HG02610 (cell line): ENCODE data around the gene NEU3.
"Not testable (repeated sequence)": the region's sequence is repeated elsewhere in the genome, so short reads cannot be mapped to it uniquely, and the experiment has no call there.

Experiments
- ATAC-seq: cut with Tn5 transposase; IDR thresholded peaks from one replicate; pipeline ENCODE4 v1.9.1; 2021; ENCODE audit warnings: mild to moderate bottlenecking, moderate library complexity; ENCODE audit not compliant: unreplicated experiment

NEU3 gene

DNA sequence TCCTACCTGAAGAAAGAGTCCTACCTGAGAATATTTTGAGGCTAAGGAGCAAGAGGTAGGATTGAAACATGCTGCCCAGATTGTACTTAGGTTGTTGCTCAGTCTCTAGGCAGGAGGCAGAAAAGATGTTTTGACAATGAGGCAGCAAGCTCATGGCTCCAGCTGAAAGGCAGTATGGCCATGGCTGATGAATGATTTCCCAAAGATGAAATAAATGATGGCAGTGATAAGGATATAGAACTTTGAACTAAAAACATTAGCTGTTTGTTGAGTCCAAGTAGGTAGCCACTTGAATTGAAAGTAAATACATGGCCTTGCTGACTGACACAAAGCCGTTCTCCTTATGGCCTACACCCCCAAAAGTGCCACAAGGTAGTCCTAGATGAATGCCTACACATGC, 6.8 kb upstream of the NEU3 start:
- no peak for ATAC-seq

DNA sequence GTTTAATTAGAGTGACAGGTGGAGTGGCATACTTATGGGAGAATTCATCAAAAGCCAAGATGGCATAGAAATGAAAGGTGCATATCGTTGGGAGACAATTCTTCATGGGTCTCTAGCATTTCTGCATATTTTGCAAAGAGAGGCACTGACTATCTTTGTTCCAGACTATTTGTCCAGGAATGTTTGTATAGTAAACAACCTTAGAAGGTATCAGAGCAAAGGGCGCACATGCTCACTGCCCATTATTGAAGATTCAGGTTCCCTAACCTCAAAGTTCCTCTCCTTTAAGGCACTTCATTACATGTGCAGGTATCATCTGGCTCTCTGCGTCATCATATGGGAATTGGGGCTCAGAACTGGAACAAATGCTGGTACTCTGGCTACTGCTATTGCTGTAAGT, 4.7 kb upstream of the NEU3 start:
- no peak for ATAC-seq

DNA sequence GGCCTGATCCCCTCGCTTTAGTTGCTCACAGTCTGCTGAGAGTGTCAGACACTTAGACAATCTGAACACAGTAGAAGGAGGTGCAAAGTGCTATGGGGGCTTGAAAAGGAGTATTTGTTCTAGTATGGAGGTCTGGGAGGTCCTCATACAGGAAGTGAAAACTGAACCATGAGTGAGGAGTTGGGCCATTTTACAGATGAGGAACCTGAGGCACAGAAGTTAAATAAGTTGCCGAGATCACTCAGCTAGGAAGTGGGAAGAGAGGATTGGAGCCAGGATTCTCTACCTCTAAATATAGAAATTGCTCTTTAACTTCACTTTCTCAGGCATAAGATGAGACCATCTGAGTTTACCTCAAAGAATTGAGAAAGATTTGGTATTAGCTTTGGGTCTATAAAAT, 4.0 kb upstream of the NEU3 start:
- ATAC-seq: no peak

DNA sequence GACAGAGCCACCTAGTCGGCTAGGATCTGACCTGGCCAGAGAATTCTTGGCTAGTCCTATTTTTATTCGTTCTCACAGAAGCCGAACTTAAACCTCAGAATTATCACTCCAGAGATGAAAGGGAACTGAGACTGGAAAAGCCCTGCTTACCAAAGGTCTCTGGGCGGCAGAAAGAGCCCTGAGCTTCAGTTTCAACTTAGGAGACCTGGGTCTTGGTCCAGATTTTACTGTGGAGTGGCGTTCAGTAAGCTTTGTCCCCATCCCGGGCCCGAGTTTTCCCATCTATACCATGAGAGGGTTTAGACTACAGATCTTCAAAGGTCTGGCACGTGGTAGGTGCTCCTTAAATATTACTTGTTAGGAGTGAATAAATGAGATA, 516 bp downstream of the NEU3 start:
- ATAC-seq: peak; percentile 8

DNA sequence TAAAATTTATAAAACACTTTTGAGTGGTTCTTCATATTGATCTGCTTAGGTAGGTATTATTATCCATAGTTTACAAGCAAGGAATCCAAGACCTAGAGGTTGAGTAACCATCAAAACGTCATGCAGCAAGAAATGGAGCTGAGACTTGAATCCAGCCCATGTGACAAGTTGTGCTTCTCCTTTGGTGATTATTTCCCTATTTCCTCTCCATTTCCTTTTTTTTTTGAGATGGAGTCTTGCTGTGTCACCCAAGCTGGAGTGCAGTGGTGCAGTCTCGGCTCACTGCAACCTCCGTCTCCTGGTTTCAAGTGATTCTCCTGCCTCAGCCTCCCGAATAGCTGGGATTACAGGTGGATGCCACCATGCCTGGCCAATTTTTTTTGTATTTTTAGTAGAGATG, 1.4 kb downstream of the NEU3 start:
- ATAC-seq: not testable (repeated sequence)

GRCh38 chr11:74990941-74991340, 2.2 kb downstream of the NEU3 start:
- no peak for ATAC-seq

DNA sequence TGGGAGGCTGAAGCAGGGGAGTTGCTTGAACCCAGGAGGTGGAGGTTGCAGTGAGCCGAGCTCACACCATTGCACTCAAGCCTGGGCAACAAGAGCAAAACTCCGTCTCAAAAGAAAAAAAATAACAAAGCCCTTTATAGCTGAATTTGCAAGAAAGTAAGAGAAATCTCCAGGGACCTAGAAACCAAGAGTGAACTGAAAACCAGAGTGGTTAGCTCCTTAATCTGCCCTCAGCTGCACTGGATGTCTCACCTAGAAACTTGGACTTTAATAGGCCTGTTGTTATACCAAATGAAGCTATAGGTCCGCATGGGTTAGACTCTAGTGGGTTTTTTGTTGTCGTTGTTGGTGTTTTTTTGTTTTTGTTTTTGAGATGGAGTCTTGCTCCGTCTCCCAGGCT, 4.1 kb downstream of the NEU3 start:
- ATAC-seq: no peak

DNA sequence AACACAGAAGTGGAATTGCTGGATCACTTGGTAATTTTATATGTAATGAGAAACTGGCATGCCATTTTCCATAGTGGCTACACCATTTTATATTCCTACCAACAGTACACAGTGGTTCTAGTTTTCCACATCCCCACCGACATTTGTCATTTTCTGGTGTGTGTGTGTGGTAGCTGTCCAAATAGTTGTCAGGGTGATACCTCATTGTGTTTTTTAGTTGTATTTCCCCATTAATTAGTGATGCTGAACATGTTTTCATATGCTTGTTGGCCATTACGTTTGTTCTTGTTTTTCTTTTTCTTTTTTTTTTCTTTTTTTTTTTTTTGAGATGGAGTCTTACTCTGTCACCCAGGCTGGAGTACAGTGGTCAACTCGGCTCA, 12.2 kb downstream of the NEU3 start:
- ATAC-seq: no peak

GRCh38 chr11:75001686-75002085, 13.0 kb downstream of the NEU3 start:
- ATAC-seq: no peak

GRCh38 chr11:75002516-75002915, 13.8 kb downstream of the NEU3 start:
- ATAC-seq: no peak

DNA sequence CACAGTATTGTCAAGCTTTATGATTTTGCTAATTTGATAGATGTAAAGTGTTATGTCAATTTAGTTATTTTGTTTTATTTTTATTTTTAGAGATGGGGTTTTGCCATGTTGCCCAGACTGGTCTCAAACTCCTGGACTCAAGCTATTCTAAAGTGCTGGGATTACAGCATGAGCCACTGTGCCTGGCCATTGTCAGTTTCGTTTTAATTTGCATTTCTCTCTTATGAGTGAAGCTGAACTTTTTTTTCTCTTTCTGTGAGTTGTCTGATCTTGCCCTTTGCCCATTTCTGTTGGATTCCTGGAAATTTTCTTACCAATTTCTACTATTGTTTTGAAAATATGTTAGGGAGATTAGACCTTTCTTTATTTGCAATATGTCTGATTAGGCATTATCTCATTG, 15.5 kb downstream of the NEU3 start:
- peak; percentile 41 for ATAC-seq

- ATAC-seq: no peak
These were observed 22.6 kb downstream of the NEU3 start for GRCh38 chr11:75011357-75011756.

DNA sequence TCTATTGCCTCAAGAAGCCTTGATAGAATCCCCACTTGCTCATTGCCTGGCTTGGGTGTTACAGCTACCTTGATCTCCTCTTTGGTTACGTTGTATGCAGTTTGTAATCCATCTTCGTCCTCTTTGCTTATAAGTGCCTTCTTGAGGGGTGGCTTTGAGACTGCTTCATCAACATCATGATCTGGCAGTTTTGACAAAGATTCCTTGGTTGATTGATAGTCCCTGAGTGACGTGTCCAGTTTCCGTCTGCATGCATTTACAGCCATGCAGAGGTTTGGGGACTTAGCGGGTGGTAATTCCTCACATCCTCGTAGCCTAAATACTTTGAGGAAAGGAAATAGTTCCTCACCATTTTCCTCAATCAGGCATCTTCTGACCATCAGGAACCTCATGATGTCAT, 23.1 kb downstream of the NEU3 start:
- no peak for ATAC-seq

GRCh38 chr11:75013051-75013450, 24.3 kb downstream of the NEU3 start:
- no peak for ATAC-seq

DNA sequence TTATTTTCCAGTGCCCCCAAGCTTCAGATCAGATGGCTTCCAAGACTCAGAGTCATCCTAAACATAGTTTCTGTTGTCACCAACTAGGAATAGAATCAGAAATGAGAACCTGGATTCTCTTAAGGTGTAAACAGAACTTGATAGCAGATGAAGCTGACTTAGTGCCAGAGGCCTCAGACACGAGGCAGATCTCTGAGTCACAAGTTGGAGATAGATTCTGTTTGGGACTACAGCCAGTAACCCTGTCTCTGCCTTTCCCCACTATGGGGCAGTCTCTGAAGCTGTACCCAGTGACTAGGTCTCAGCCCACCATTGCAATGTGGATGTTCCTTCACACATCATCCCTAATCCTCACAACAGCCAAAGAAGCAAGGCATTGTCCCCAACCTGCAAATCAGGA, 25.4 kb downstream of the NEU3 start:
- ATAC-seq: no peak

DNA sequence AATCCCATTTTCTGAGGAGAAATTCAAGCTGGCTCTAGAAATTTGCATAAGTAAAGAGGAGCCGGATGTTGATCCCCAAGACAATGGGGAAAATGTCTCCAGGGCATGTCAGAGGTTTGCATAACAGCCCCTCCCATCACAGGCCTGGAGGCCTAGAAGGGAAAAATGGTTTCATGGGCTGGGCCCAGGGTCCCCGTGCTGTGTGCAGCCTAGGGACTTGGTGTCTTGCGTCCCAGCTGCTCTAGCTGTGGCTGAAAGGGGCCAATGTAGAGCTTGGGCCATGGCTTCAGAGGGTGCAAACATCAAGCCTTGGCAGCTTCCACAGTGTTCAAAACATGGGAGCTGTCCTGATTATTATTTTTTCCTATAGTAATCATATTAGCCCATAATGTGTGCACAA, 30.5 kb downstream of the NEU3 start:
- not testable (repeated sequence) for ATAC-seq

GRCh38 chr11:75020328-75020727, 31.6 kb downstream of the NEU3 start:
- ATAC-seq: not testable (repeated sequence)

GRCh38 chr11:75022296-75022695, 33.6 kb downstream of the NEU3 start:
- ATAC-seq: no peak

- no peak for ATAC-seq
These were observed 34.1 kb downstream of the NEU3 start for GRCh38 chr11:75022759-75023396.

DNA sequence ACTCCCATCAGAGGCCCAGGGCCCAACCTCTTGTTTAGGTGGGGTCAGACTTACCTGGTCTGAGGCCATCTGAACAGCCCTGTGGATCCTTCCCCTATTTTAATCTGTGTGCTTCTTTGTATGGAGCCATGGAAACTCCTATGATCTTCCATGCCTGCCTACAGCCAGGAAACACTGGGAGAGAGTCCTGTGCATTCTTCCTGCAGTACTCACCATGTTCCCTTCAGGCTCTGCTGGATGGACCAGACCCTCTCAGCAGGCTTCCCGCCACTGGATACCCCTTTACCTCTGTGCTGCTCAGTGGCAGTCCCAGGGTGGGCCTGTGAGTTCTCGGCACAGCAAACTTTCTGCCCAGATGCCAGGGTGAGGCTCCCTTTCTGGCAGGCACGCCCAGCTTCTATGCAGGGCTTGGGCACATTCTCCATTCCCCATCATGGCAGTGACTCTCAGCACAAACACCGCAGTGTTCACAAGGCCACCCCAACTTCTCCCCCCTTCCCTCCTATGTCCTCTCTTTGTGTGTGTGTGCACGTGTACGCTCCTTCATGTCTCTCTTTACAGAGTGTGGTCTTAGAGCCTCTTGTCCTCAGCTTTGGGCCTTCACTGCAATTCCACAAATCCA, 34.8 kb downstream of the NEU3 start:
- ATAC-seq: no peak

DNA sequence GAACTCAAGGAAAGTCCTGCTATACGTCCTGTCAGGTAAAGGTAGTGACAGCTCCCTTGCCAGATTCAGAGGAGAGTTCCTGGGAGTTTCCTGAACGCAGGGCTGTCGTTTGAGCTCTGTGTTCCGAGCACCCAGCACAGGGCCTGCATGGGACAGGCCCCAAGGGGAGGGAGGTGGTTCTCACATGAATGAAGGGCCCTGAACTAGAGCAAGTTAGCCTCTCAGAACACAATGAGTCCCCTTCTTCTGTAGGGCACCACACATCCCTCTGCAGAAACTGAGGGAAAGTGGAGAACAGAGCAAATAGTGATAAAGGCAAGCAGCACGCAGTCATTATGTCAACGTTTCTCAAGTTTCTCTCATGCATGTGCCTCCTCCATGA, 35.3 kb downstream of the NEU3 start:
- no peak for ATAC-seq

DNA sequence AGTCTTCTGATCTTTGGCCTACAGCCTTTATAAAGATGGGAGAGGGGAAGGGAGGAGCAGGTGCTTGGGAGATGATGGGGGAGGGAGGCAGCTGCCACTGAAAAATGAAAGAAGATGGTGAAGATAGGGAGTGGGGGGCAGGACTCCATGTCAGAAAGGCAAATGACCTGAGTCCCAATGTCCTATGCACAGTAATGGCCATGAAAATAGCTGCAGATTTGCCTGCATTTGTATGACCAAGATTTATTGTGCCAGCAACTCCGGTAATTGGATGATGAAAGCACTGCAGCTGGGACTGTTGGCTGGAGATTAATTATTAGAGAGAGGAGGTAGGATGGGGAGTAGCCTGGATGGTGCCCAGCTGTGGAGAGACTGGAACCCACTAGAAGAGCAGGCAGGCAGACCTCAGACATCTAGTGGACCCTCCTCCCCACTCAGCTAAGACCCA, 36.1 kb downstream of the NEU3 start:
- ATAC-seq: no peak

DNA sequence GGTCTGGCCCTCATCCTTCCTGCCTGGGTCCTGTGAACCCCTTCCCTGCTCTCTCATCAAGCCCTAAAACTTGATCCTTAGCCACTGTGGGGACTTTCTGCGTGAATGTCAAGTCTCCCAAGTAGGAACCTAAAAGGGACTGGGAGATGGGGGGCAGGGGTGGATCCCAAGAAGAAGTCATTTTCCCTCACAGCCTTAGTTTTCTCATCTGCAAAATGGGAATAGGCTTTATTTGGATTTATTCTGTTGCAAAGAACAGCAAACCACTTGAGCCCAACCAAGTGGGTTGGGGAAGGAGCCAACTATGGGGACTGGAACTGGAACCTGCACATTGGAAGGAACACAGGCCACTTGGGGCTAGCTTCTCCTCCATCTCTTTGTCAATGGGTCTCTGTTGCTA, 36.8 kb downstream of the NEU3 start:
- no peak for ATAC-seq
